HCT116 (cell line): ENCODE measurements around the gene PTPRF. TPM values are rescaled to one million over a fixed set of nuclear protein-coding genes. Genes with fewer than 3 reads are reported as not detected.

ENCODE experiments used
- ATAC-seq: fragments of 200-7000 bp; cut with Tn5 transposase; 2 replicates; pipeline ENCODE4 v1.9.1; 2020; ENCODE audit warnings: mild to moderate bottlenecking, moderate library complexity
- BruUV-seq: library from RNA; stranded (reverse); fragments of 400-500 nt; replicated peaks from 2 replicates; lab custom pipeline; 2021; lab: Mats Ljungman, UMichigan
- CTCF ChIA-PET: fragments of 300-600 bp; sonication (Branson Sonifier 250); formaldehyde crosslinking; loops from one replicate; lab custom pipeline; 2021; ENCODE audit warnings: antibody characterized with exemption; lab: Charles Lee
- POLR2A ChIA-PET: fragments of 300-600, 350-600 bp; sonication (Branson Sonifier 250); formaldehyde crosslinking; loops from one replicate; lab custom pipeline; 2021; ENCODE audit warnings: antibody characterized with exemption; lab: Charles Lee
- RAD21 ChIA-PET, 2 experiments: fragments of 300-600 bp; sonication (Branson Sonifier 250); formaldehyde crosslinking; loops; one replicate each; lab custom pipeline; 2023; ENCODE audit warnings: low total read pairs in 2 of 2; ENCODE audit not compliant: uncharacterized antibody in 2 of 2, unreplicated experiment in 2 of 2, low non-redundant PET in 1 of 2; lab: Charles Lee
- DNase-seq: peaks from one replicate; pipeline ENCODE4 v3.0.0-alpha.2; 2010; ENCODE audit warnings: low read depth, low spot score
- H2AFZ ChIP-seq: fragments of 200-600 bp; shearing (Covaris generic), sonication (generic); 2 replicates; pipeline ENCODE4 v1.6.1; 2017; ENCODE audit warnings: low read depth, mixed run types, mixed read lengths, antibody characterized with exemption, low read length; ENCODE audit not compliant: poor library complexity, severe bottlenecking
- H3K27ac ChIP-seq: 2 replicates; pipeline ENCODE4 v1.5.1; 2012; ENCODE audit warnings: low read depth, low read length
- H3K27me3 ChIP-seq: fragments of 200-600 bp; sonication (generic); 2 replicates; pipeline ENCODE4 v1.6.1; 2016; ENCODE audit warnings: mixed run types, low read length, mixed read lengths; ENCODE audit not compliant: insufficient read depth
- H3K36me3 ChIP-seq, 2 experiments: fragments of 200-500 bp in 1 of 2; fragments of 200-600 bp in 1 of 2; sonication (Bioruptor generic) in 1 of 2; sonication (generic) in 1 of 2; 2 replicates each; pipeline versions ENCODE4 v1.5.1 to v1.6.1; 2014 to 2016; ENCODE audit warnings: low read length in 2 of 2, inconsistent platforms in 1 of 2, mixed read lengths in 1 of 2, mixed run types in 1 of 2; ENCODE audit not compliant: insufficient read depth in 2 of 2, control insufficient read depth in 1 of 2
- H3K4me1 ChIP-seq, 2 experiments: fragments of 200-600 bp in 1 of 2; sonication (generic) in 1 of 2; 2 replicates each; pipeline versions ENCODE4 v1.5.1 to v1.6.1; 2012 to 2017; ENCODE audit warnings: low read length in 2 of 2, inconsistent platforms in 1 of 2, mild to moderate bottlenecking in 1 of 2, mixed read lengths in 1 of 2, mixed run types in 1 of 2, moderate library complexity in 1 of 2; ENCODE audit not compliant: insufficient read depth in 2 of 2, control insufficient read depth in 1 of 2
- H3K4me2 ChIP-seq: fragments of 200-600 bp; sonication (generic); 2 replicates; pipeline ENCODE4 v1.6.1; 2017; ENCODE audit warnings: mixed run types, low read length, mixed read lengths
- H3K4me3 ChIP-seq, 2 experiments: fragments of 200-600 bp in 1 of 2; sonication (generic) in 1 of 2; replicated peaks in 1 of 2; 2 replicates each; pipeline ENCODE4 v1.5.1; 2011 to 2016; ENCODE audit warnings: low read length in 2 of 2, control low read depth in 1 of 2, low read depth in 1 of 2, mild to moderate bottlenecking in 1 of 2, mixed read lengths in 1 of 2, mixed run types in 1 of 2
- H3K79me2 ChIP-seq: fragments of 200-600 bp; sonication (generic); 2 replicates; pipeline ENCODE4 v1.6.1; 2017; ENCODE audit warnings: mild to moderate bottlenecking, mixed run types, low read length, moderate library complexity, mixed read lengths; ENCODE audit not compliant: insufficient read depth
- H3K9ac ChIP-seq: fragments of 200-600 bp; sonication (generic); 2 replicates; pipeline ENCODE4 v1.6.1; 2016; ENCODE audit warnings: low read length, mixed read lengths
- H3K9me2 ChIP-seq: fragments of 200-600 bp; sonication (generic), shearing (Covaris generic); 2 replicates; pipeline ENCODE4 v1.6.1; 2017; ENCODE audit warnings: mixed run types, mild to moderate bottlenecking, moderate library complexity; ENCODE audit not compliant: insufficient read depth
- H3K9me3 ChIP-seq, 2 experiments: fragments of 200-500 bp in 1 of 2; fragments of 200-600 bp in 1 of 2; sonication (Bioruptor generic) in 1 of 2; sonication (generic) in 1 of 2; 2 replicates each; pipeline ENCODE4 v1.6.1; 2014 to 2017; ENCODE audit warnings: low read length in 2 of 2, mixed read lengths in 2 of 2, inconsistent platforms in 1 of 2, low read depth in 1 of 2, mild to moderate bottlenecking in 1 of 2, mixed run types in 1 of 2, moderate library complexity in 1 of 2; ENCODE audit not compliant: control insufficient read depth in 1 of 2, insufficient read depth in 1 of 2
- H4K20me1 ChIP-seq: fragments of 200-600 bp; sonication (generic), shearing (Covaris generic); 2 replicates; pipeline ENCODE4 v1.6.1; 2017; ENCODE audit warnings: mixed run types, mild to moderate bottlenecking, moderate library complexity; ENCODE audit not compliant: insufficient read depth
- CBX3 ChIP-seq: IDR thresholded peaks from 2 replicates; pipeline ENCODE4 v1.6.1; 2012; ENCODE audit warnings: low read depth
- CEBPB ChIP-seq: IDR thresholded peaks from 2 replicates; pipeline ENCODE4 v1.6.1; 2012; ENCODE audit warnings: low read depth
- CTCF ChIP-seq, 3 experiments: fragments of 200-600 bp in 1 of 3; sonication (generic) in 1 of 3; IDR thresholded peaks in 2 of 3; conservative IDR thresholded peaks in 1 of 3; 2 replicates each; pipeline ENCODE4 v1.5.1; 2012 to 2017; ENCODE audit warnings: low read depth in 2 of 3, low read length in 2 of 3, antibody characterized with exemption in 1 of 3, borderline replicate concordance in 1 of 3, control low read depth in 1 of 3, mild to moderate bottlenecking in 1 of 3, mixed read lengths in 1 of 3, mixed run types in 1 of 3, moderate library complexity in 1 of 3; ENCODE audit not compliant: insufficient read depth in 1 of 3
- ELF1 ChIP-seq: IDR thresholded peaks from 2 replicates; pipeline ENCODE4 v1.6.1; 2012; ENCODE audit warnings: low read depth, borderline replicate concordance
- EZH2 ChIP-seq: fragments of 200-600 bp; sonication (generic); IDR thresholded peaks from 2 replicates; pipeline ENCODE4 v1.6.1; 2017; ENCODE audit warnings: antibody characterized with exemption, mixed run types
- FOSL1 ChIP-seq: IDR thresholded peaks from 2 replicates; pipeline ENCODE4 v1.6.1; 2012; ENCODE audit warnings: low read depth
- MAX ChIP-seq: IDR thresholded peaks from 2 replicates; pipeline ENCODE4 v1.6.1; 2012
- RAD21 ChIP-seq: IDR thresholded peaks from 2 replicates; pipeline ENCODE4 v1.6.1; 2012; ENCODE audit warnings: low read depth, mild to moderate bottlenecking
- REST ChIP-seq: IDR thresholded peaks from 2 replicates; pipeline ENCODE4 v1.6.1; 2012; ENCODE audit warnings: low read depth
- SIN3A ChIP-seq: IDR thresholded peaks from 2 replicates; pipeline ENCODE4 v1.6.1; 2012; ENCODE audit warnings: low read depth
- SP1 ChIP-seq: IDR thresholded peaks from 2 replicates; pipeline ENCODE4 v1.6.1; 2012; ENCODE audit warnings: low read depth
- SRF ChIP-seq: IDR thresholded peaks from 2 replicates; pipeline ENCODE4 v1.6.1; 2012; ENCODE audit warnings: low read depth
- ZBTB33 ChIP-seq: IDR thresholded peaks from 2 replicates; pipeline ENCODE4 v1.6.1; 2011; ENCODE audit warnings: mild to moderate bottlenecking, low read length, moderate library complexity; ENCODE audit not compliant: insufficient replicate concordance; ENCODE audit errors: extremely low read depth
- ZNF274 ChIP-seq: fragments of 200-500 bp; sonication (Bioruptor generic); IDR thresholded peaks from 2 replicates; pipeline ENCODE4 v1.6.1; 2014; ENCODE audit warnings: mild to moderate bottlenecking, low read depth, low read length, inconsistent platforms
- intact Hi-C: fragments of 100-400 bp; cut with micrococcal nuclease; formaldehyde crosslinking; loops from 2 replicates; pipeline ENCODE4 v1.10.0; 2022
- total RNA-seq: library from RNA; stranded (reverse); gene quantifications from one replicate; pipeline ENCODE4 v1.2.1, GENCODE V29; 2021; ENCODE audit not compliant: unreplicated experiment

PTPRF gene
- total RNA-seq, 1 experiment from 2014 or later, result 224 TPM

GRCh38 chr1:43518935-43519686, 11.6 kb upstream of the PTPRF start:
- H3K4me1 ChIP-seq, result peaks cover 9 to 25% of the 10 kb centered on the region in 2 experiments
- POLR2A ChIA-PET, result no interaction called here
- no peaks in the 10 kb centered on the region for H3K79me2 ChIP-seq
- RAD21 ChIA-PET, result no interaction called here
- no peak overlapping the region for H3K27ac ChIP-seq
- CTCF ChIA-PET, result no interaction called here
- no peaks in the 10 kb centered on the region for H3K36me3 ChIP-seq
- no peak overlapping the region for H3K4me2 ChIP-seq
- intact Hi-C loops, result no loop called here
- no peak for DNase-seq
- no peaks in the 10 kb centered on the region for H3K9me3 ChIP-seq
- H4K20me1 ChIP-seq, result no peaks in the 10 kb centered on the region
- ATAC-seq, result no peak
- H3K9ac ChIP-seq, result no peak overlapping the region
- H2AFZ ChIP-seq, result no peak overlapping the region
- no peaks in the 10 kb centered on the region for H3K27me3 ChIP-seq
- TF ChIP-seq ZBTB33 (no peak), REST (no peak), ZNF274 (no peak), ELF1 (no peak), EZH2 (no peak), SIN3A (no peak), CEBPB (no peak), CTCF (IDR thresholded peaks at IDR 0.05 in 2 of 3, conservative IDR thresholded peaks at IDR 0.05 in 1 of 3; ENCODE audit: borderline replicate concordance in 1 of 3, insufficient read depth in 1 of 3, low read depth in 2 of 3, low read length in 2 of 3) (no peak), RAD21 (no peak), CBX3 (no peak), MAX (no peak), SRF (no peak), FOSL1 (no peak), SP1 (no peak)
- H3K4me3 ChIP-seq, result no peak overlapping the region
- H3K9me2 ChIP-seq, result no peaks in the 10 kb centered on the region
- no TSS peak for BruUV-seq
